ENCODE data around the gene BRINP2.

The BRINP2 gene

DNA sequence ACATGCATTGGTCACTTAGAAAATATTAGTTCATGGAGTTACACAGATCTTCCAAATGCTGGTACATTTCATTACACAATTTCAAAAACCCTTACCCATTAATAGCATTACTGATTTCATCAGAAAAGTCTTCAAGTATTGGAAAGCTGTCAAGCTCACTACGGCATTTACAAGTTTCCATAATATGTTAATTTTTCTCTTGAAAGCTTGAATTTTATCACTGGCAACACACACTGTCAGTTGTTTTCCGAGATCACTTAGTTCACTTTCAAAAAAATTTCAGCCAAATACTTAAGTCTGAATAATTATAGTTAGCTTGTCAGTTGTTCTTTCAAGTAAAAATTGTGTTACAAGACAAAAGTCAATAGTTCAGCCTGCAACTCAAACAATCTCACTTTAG lies 24.3 kb upstream of the BRINP2 start:
- H3K4me1 ChIP-seq (ENCODE audit: control insufficient read depth, insufficient read depth, low read depth, low read length), result no peaks in the 10 kb centered on the region
- no peak overlapping the region for H2BK12ac ChIP-seq (ENCODE audit: low read length in 2 of 2)
- no peak overlapping the region for H2BK15ac ChIP-seq (ENCODE audit: low read depth, poor library complexity, severe bottlenecking)
- WGBS, result 100% methylated on average over 1 of the region's 2 CpGs
- H3K4ac ChIP-seq (ENCODE audit: low read depth in 1 of 2, low read length in 2 of 2), result no peak overlapping the region
- no peak overlapping the region for H3K27ac ChIP-seq (ENCODE audit: low read length, poor library complexity, severe bottlenecking)
- no peak for DNase-seq
- H3K14ac ChIP-seq (ENCODE audit: low read length in 2 of 2), result no peak overlapping the region
- H2BK120ac ChIP-seq (ENCODE audit: low read depth, low read length), result no peak overlapping the region
- H3K9me3 ChIP-seq (ENCODE audit: control insufficient read depth, low read length), result no peaks in the 10 kb centered on the region
- H2AK5ac ChIP-seq (ENCODE audit: low read length, severe bottlenecking), result no peak overlapping the region
- no peak overlapping the region for H2BK5ac ChIP-seq (ENCODE audit: low read depth, low read length, poor library complexity, severe bottlenecking)
- no peak overlapping the region for H3K18ac ChIP-seq (ENCODE audit: low read depth in 1 of 2, low read length in 2 of 2)
- H3K4me3 ChIP-seq (ENCODE audit: insufficient read depth in 1 of 2, low read depth in 1 of 2, low read length in 2 of 2), result no peak overlapping the region
- H3K4me2 ChIP-seq (ENCODE audit: low read length, poor library complexity, severe bottlenecking), result no peak overlapping the region
- H4K8ac ChIP-seq (ENCODE audit: low read length), result no peak overlapping the region
- no peaks in the 10 kb centered on the region for H3K79me1 ChIP-seq (replicated peaks; ENCODE audit: low read length, poor library complexity, severe bottlenecking)
- H2AFZ ChIP-seq (ENCODE audit: low read depth, low read length), result no peak overlapping the region
- no peak overlapping the region for H4K91ac ChIP-seq (ENCODE audit: low read length)
- no peak overlapping the region for H3K9ac ChIP-seq (ENCODE audit: low read length)
- no peaks in the 10 kb centered on the region for H3K36me3 ChIP-seq (ENCODE audit: control insufficient read depth in 1 of 2, insufficient read depth in 2 of 2, low read depth in 1 of 2, low read length in 2 of 2)
- no peak overlapping the region for H3K23ac ChIP-seq (ENCODE audit: low read length in 2 of 2)
- no peaks in the 10 kb centered on the region for H3K27me3 ChIP-seq (ENCODE audit: control insufficient read depth in 1 of 2, insufficient read depth in 1 of 2, low read length in 2 of 2)

DNA sequence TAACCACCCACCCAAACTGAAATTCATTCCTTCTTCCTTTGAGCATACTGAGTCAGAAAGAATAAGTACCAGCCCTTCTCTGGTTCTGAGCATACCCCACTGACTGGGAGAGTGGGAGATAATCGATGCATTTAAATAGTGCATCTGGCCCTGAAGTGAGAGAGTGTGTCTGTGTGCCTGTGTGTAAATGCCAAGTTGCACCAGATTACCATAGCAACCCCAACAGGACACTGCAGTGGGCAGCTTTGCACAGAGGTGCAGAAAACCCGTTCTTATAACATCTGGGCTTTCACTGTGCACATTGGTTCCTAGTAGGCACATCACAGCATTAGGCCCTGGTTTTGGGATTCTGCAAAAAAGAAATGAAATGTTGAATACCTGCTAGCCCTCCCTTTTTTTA lies 8.5 kb upstream of the BRINP2 start:
- H3K4ac ChIP-seq (ENCODE audit: low read depth in 1 of 2, low read length in 2 of 2), result no peak overlapping the region
- no peak for DNase-seq
- H2BK120ac ChIP-seq (ENCODE audit: low read depth, low read length), result no peak overlapping the region
- no peak overlapping the region for H2BK12ac ChIP-seq (ENCODE audit: low read length in 2 of 2)
- H4K8ac ChIP-seq (ENCODE audit: low read length), result no peak overlapping the region
- H3K14ac ChIP-seq (ENCODE audit: low read length in 2 of 2), result no peak overlapping the region
- no peak overlapping the region for H3K27ac ChIP-seq (ENCODE audit: low read length, poor library complexity, severe bottlenecking)
- H3K36me3 ChIP-seq (ENCODE audit: control insufficient read depth in 1 of 2, insufficient read depth in 2 of 2, low read depth in 1 of 2, low read length in 2 of 2), result no peaks in the 10 kb centered on the region
- 83% methylated on average over 1 of the region's 2 CpGs for WGBS
- H3K18ac ChIP-seq (ENCODE audit: low read depth in 1 of 2, low read length in 2 of 2), result no peak overlapping the region
- peaks cover 54 to 79% of the 10 kb centered on the region in 2 experiments for H3K27me3 ChIP-seq (ENCODE audit: control insufficient read depth in 1 of 2, insufficient read depth in 1 of 2, low read length in 2 of 2)
- no peak overlapping the region for H3K23ac ChIP-seq (ENCODE audit: low read length in 2 of 2)
- no peak overlapping the region for H4K91ac ChIP-seq (ENCODE audit: low read length)
- no peak overlapping the region for H3K4me3 ChIP-seq (ENCODE audit: insufficient read depth in 1 of 2, low read depth in 1 of 2, low read length in 2 of 2)
- H2BK15ac ChIP-seq (ENCODE audit: low read depth, poor library complexity, severe bottlenecking), result no peak overlapping the region
- H2BK5ac ChIP-seq (ENCODE audit: low read depth, low read length, poor library complexity, severe bottlenecking), result no peak overlapping the region
- H3K4me2 ChIP-seq (ENCODE audit: low read length, poor library complexity, severe bottlenecking), result no peak overlapping the region
- H2AFZ ChIP-seq (ENCODE audit: low read depth, low read length), result no peak overlapping the region
- H3K4me1 ChIP-seq (ENCODE audit: control insufficient read depth, insufficient read depth, low read depth, low read length), result peaks cover 6% of the 10 kb centered on the region
- no peaks in the 10 kb centered on the region for H3K9me3 ChIP-seq (ENCODE audit: control insufficient read depth, low read length)
- H3K79me1 ChIP-seq (replicated peaks; ENCODE audit: low read length, poor library complexity, severe bottlenecking), result no peaks in the 10 kb centered on the region
- no peak overlapping the region for H3K9ac ChIP-seq (ENCODE audit: low read length)
- H2AK5ac ChIP-seq (ENCODE audit: low read length, severe bottlenecking), result no peak overlapping the region

DNA sequence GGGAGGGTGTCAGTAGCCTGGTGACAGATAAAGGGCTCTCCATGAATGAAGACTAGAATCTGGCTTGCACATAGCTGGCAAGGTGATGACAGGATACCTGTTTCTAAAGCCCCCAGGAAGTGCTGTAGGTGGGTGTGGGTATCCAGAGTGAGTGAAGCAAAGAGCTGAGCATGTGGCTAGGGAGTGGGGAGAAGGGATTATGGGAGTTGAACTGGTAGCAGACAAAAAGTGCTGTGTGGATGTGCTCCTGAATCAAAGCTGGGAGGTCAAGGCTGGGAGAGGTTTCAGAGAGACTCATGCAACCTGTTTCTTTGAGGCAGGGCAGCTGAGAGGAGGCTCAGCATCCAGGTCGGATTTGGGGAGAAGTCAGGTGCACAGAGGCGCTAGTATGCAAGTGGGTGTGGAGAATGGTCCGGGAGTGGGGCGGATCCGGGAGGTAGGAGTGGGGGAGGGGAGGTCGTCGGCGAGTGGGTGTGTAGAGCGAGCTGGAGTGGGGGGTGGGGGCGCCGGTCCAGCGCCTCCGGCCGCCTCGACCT lies 6.8 kb upstream of the BRINP2 start:
- no peak for DNase-seq
- Histone ChIP-seq H2BK5ac (ENCODE audit: low read depth, low read length, poor library complexity, severe bottlenecking) (no peak overlapping the region), H3K23ac (ENCODE audit: low read length in 2 of 2) (no peak overlapping the region), H3K27me3 (ENCODE audit: control insufficient read depth in 1 of 2, insufficient read depth in 1 of 2, low read length in 2 of 2) (peaks cover 60 to 95% of the 10 kb centered on the region in 2 experiments), H2BK15ac (ENCODE audit: low read depth, poor library complexity, severe bottlenecking) (no peak overlapping the region), H2BK12ac (ENCODE audit: low read length in 2 of 2) (no peak overlapping the region), H3K4me3 (ENCODE audit: insufficient read depth in 1 of 2, low read depth in 1 of 2, low read length in 2 of 2) (peak overlapping the region in 1 of 2 experiments; percentile 71), H2BK120ac (ENCODE audit: low read depth, low read length) (no peak overlapping the region), H4K8ac (ENCODE audit: low read length) (no peak overlapping the region), H3K18ac (ENCODE audit: low read depth in 1 of 2, low read length in 2 of 2) (peak overlapping the region in 1 of 2 experiments; percentile 50), H2AFZ (ENCODE audit: low read depth, low read length) (no peak overlapping the region), H3K9me3 (ENCODE audit: control insufficient read depth, low read length) (no peaks in the 10 kb centered on the region), H3K4me1 (ENCODE audit: control insufficient read depth, insufficient read depth, low read depth, low read length) (peaks cover 6% of the 10 kb centered on the region), H3K36me3 (ENCODE audit: control insufficient read depth in 1 of 2, insufficient read depth in 2 of 2, low read depth in 1 of 2, low read length in 2 of 2) (no peaks in the 10 kb centered on the region), H3K79me1 (replicated peaks; ENCODE audit: low read length, poor library complexity, severe bottlenecking) (no peaks in the 10 kb centered on the region), H3K14ac (ENCODE audit: low read length in 2 of 2) (no peak overlapping the region), H2AK5ac (ENCODE audit: low read length, severe bottlenecking) (no peak overlapping the region), H3K4me2 (ENCODE audit: low read length, poor library complexity, severe bottlenecking) (peak overlapping the region; percentile 58), H3K4ac (ENCODE audit: low read depth in 1 of 2, low read length in 2 of 2) (no peak overlapping the region), H3K27ac (ENCODE audit: low read length, poor library complexity, severe bottlenecking) (no peak overlapping the region), H3K9ac (ENCODE audit: low read length) (no peak overlapping the region), H4K91ac (ENCODE audit: low read length) (no peak overlapping the region)
- WGBS, result 5% methylated on average over 12 of the region's 15 CpGs

DNA sequence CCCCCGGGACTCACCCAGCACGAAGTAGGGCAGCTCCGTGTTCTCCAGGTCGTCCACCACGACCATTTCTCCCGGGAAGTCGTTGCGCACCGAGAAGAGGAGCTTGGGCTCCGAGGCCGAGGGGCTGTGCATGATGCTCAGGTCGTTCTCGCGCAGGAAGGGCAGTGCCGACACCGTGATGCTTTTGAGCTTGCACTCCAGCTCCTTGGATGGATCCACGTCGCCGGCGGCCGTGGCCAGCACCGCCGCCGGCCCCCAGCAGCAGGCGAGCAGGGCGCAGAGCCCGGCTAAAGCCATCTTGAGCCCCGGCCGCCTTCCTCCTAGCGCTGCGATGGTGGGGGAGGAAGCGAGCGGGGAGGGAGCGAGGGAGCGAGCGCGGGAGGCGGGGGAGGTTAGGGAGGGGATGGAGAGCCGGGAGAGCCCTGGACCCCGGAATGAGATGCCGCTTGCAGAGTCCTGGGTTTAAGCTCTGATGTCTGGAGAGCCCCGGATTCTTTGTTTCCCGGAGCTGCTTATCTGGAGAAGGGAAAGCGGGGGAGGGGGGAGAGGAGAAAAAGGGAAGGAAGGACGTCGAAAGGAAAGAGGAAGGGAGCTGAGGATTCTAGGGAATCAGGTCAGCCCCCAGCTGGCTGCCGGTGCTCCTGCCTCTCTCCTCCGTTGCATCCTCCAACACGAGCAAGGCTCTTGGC lies 6.2 kb upstream of the BRINP2 start, which contains the start of gene ASTN1:
TSS of gene ASTN1 (minus strand) at position 333 of the 689 bp plus-strand sequence. CDS start at position 297, 36 bp downstream.
- no peak within 1 kb of the TSS for H4K8ac ChIP-seq (ENCODE audit: low read length)
- no peak within 1 kb of the TSS for H2BK5ac ChIP-seq (ENCODE audit: low read depth, low read length, poor library complexity, severe bottlenecking)
- H4K91ac ChIP-seq (ENCODE audit: low read length), result no peak within 1 kb of the TSS
- H3K23ac ChIP-seq (ENCODE audit: low read length in 2 of 2), result no peak within 1 kb of the TSS
- H2BK120ac ChIP-seq (ENCODE audit: low read depth, low read length), result no peak within 1 kb of the TSS
- peak within 1 kb of the TSS in 1 of 2 experiments; percentile 35 for H3K14ac ChIP-seq (ENCODE audit: low read length in 2 of 2)
- H2AK5ac ChIP-seq (ENCODE audit: low read length, severe bottlenecking), result no peak within 1 kb of the TSS
- peak within 1 kb of the TSS; percentile 58 for H3K4me2 ChIP-seq (ENCODE audit: low read length, poor library complexity, severe bottlenecking)
- no peaks in the 10 kb centered on the region for H3K36me3 ChIP-seq (ENCODE audit: control insufficient read depth in 1 of 2, insufficient read depth in 2 of 2, low read depth in 1 of 2, low read length in 2 of 2)
- no peak within 1 kb of the TSS for H3K4ac ChIP-seq (ENCODE audit: low read depth in 1 of 2, low read length in 2 of 2)
- H2BK12ac ChIP-seq (ENCODE audit: low read length in 2 of 2), result no peak within 1 kb of the TSS
- DNase-seq, result no peak
- under 1% methylated on average over 39 of the region's 49 CpGs for WGBS
- H3K27ac ChIP-seq (ENCODE audit: low read length, poor library complexity, severe bottlenecking), result no peak within 1 kb of the TSS
- H3K27me3 ChIP-seq (ENCODE audit: control insufficient read depth in 1 of 2, insufficient read depth in 1 of 2, low read length in 2 of 2), result peaks cover 62 to 99% of the 10 kb centered on the region in 2 experiments
- no peak within 1 kb of the TSS for H2BK15ac ChIP-seq (ENCODE audit: low read depth, poor library complexity, severe bottlenecking)
- H3K18ac ChIP-seq (ENCODE audit: low read depth in 1 of 2, low read length in 2 of 2), result peak within 1 kb of the TSS in 1 of 2 experiments; percentile 50
- no peaks in the 10 kb centered on the region for H3K79me1 ChIP-seq (replicated peaks; ENCODE audit: low read length, poor library complexity, severe bottlenecking)
- peaks cover 6% of the 10 kb centered on the region for H3K4me1 ChIP-seq (ENCODE audit: control insufficient read depth, insufficient read depth, low read depth, low read length)
- peak within 1 kb of the TSS; percentile 28 to 71 for H3K4me3 ChIP-seq (ENCODE audit: insufficient read depth in 1 of 2, low read depth in 1 of 2, low read length in 2 of 2)
- no peak within 1 kb of the TSS for H3K9ac ChIP-seq (ENCODE audit: low read length)
- H2AFZ ChIP-seq (ENCODE audit: low read depth, low read length), result peak within 1 kb of the TSS; percentile 21
- no peaks in the 10 kb centered on the region for H3K9me3 ChIP-seq (ENCODE audit: control insufficient read depth, low read length)

Data from mesenchymal stem cell (in vitro differentiated cells and primary cell).